ENCODE results near the gene ITGB1BP1.

GRCh38 chr2:9430316-9431293, 7.3 kb upstream of the ITGB1BP1 start:
- TF ChIP-seq POLR2A (IDR thresholded peaks at IDR 0.05; ENCODE audit: low read depth, low read length) (no peak), POLR2AphosphoS5 (IDR thresholded peaks at IDR 0.05; ENCODE audit: low read depth, low read length) (no peak), TAF1 (IDR thresholded peaks at IDR 0.05; ENCODE audit: borderline replicate concordance, low read depth, low read length) (no peak)
